ENCODE results near the gene RHOB. TPM values are rescaled to one million over a fixed set of nuclear protein-coding genes. Genes with fewer than 3 reads are reported as not detected.

The RHOB gene
- total and polyA plus RNA-seq, 2 of the 13 experiments (the other 11 are each of a cell fraction or from before 2014, with no cell fraction given): 192 to 268 TPM

- no peak for TF ChIP-seq U2AF1 (optimal IDR thresholded peaks at IDR 0.05; ENCODE audit: low read depth, low read length)
- TF ChIP-seq, protein P1, sequence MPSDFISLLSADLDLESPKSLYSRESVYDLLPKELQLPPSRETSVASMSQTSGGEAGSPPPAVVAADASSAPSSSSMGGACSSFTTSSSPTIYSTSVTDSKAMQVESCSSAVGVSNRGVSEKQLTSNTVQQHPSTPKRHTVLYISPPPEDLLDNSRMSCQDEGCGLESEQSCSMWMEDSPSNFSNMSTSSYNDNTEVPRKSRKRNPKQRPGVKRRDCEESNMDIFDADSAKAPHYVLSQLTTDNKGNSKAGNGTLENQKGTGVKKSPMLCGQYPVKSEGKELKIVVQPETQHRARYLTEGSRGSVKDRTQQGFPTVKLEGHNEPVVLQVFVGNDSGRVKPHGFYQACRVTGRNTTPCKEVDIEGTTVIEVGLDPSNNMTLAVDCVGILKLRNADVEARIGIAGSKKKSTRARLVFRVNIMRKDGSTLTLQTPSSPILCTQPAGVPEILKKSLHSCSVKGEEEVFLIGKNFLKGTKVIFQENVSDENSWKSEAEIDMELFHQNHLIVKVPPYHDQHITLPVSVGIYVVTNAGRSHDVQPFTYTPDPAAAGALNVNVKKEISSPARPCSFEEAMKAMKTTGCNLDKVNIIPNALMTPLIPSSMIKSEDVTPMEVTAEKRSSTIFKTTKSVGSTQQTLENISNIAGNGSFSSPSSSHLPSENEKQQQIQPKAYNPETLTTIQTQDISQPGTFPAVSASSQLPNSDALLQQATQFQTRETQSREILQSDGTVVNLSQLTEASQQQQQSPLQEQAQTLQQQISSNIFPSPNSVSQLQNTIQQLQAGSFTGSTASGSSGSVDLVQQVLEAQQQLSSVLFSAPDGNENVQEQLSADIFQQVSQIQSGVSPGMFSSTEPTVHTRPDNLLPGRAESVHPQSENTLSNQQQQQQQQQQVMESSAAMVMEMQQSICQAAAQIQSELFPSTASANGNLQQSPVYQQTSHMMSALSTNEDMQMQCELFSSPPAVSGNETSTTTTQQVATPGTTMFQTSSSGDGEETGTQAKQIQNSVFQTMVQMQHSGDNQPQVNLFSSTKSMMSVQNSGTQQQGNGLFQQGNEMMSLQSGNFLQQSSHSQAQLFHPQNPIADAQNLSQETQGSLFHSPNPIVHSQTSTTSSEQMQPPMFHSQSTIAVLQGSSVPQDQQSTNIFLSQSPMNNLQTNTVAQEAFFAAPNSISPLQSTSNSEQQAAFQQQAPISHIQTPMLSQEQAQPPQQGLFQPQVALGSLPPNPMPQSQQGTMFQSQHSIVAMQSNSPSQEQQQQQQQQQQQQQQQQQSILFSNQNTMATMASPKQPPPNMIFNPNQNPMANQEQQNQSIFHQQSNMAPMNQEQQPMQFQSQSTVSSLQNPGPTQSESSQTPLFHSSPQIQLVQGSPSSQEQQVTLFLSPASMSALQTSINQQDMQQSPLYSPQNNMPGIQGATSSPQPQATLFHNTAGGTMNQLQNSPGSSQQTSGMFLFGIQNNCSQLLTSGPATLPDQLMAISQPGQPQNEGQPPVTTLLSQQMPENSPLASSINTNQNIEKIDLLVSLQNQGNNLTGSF (CRISPR knock-in tag; IDR thresholded peaks at IDR 0.05): no peak
- TF ChIP-seq ARNTL (CRISPR knock-in tag; IDR thresholded peaks at IDR 0.05): no peak
- TF ChIP-seq, protein P2, sequence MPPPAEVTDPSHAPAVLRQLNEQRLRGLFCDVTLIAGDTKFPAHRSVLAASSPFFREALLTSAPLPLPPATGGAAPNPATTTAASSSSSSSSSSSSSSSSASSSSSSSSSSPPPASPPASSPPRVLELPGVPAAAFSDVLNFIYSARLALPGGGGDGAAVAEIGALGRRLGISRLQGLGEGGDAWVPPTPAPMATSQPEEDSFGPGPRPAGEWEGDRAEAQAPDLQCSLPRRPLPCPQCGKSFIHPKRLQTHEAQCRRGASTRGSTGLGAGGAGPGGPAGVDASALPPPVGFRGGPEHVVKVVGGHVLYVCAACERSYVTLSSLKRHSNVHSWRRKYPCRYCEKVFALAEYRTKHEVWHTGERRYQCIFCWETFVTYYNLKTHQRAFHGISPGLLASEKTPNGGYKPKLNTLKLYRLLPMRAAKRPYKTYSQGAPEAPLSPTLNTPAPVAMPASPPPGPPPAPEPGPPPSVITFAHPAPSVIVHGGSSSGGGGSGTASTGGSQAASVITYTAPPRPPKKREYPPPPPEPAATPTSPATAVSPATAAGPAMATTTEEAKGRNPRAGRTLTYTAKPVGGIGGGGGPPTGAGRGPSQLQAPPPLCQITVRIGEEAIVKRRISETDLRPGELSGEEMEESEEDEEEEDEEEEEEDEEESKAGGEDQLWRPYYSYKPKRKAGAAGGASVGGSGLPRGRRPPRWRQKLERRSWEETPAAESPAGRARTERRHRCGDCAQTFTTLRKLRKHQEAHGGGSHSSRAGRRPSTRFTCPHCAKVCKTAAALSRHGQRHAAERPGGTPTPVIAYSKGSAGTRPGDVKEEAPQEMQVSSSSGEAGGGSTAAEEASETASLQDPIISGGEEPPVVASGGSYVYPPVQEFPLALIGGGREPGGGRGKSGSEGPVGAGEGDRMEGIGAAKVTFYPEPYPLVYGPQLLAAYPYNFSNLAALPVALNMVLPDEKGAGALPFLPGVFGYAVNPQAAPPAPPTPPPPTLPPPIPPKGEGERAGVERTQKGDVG (CRISPR knock-in tag; IDR thresholded peaks at IDR 0.05; ENCODE audit: borderline replicate concordance): no peak
- TF ChIP-seq FOXM1 (CRISPR knock-in tag; IDR thresholded peaks at IDR 0.05): no peak
- TF ChIP-seq NPAS2 (CRISPR knock-in tag; IDR thresholded peaks at IDR 0.05; ENCODE audit: borderline replicate concordance): no peak
- no peak for TF ChIP-seq ZFYVE20 (CRISPR knock-in tag; IDR thresholded peaks at IDR 0.05; ENCODE audit: borderline replicate concordance, low read depth)
- TF ChIP-seq, protein P3, sequence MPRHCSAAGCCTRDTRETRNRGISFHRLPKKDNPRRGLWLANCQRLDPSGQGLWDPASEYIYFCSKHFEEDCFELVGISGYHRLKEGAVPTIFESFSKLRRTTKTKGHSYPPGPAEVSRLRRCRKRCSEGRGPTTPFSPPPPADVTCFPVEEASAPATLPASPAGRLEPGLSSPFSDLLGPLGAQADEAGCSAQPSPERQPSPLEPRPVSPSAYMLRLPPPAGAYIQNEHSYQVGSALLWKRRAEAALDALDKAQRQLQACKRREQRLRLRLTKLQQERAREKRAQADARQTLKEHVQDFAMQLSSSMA (CRISPR knock-in tag; IDR thresholded peaks at IDR 0.05): no peak
- peak; percentile 67 for TF ChIP-seq SAP130 (CRISPR knock-in tag; IDR thresholded peaks at IDR 0.05; ENCODE audit: low read depth)
- TF ChIP-seq HMGXB3 (CRISPR knock-in tag; IDR thresholded peaks at IDR 0.05; ENCODE audit: borderline replicate concordance): no peak
- TF ChIP-seq SCMH1 (CRISPR knock-in tag; IDR thresholded peaks at IDR 0.05; ENCODE audit: borderline replicate concordance): no peak
- TF ChIP-seq, protein P4, sequence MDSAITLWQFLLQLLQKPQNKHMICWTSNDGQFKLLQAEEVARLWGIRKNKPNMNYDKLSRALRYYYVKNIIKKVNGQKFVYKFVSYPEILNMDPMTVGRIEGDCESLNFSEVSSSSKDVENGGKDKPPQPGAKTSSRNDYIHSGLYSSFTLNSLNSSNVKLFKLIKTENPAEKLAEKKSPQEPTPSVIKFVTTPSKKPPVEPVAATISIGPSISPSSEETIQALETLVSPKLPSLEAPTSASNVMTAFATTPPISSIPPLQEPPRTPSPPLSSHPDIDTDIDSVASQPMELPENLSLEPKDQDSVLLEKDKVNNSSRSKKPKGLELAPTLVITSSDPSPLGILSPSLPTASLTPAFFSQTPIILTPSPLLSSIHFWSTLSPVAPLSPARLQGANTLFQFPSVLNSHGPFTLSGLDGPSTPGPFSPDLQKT (CRISPR knock-in tag; IDR thresholded peaks at IDR 0.05; ENCODE audit: borderline replicate concordance): no peak
Measured at GRCh38 chr2:20438334-20439192, 8.3 kb upstream of the RHOB start (continued).
